H9 (cell line): ENCODE results near the gene IFI35. TPM values are rescaled to one million over a fixed set of nuclear protein-coding genes. Genes with fewer than 3 reads are reported as not detected.
A peak's percentile ranks its signal among the peaks of the same experiment; 100 is the strongest.

ENCODE experiments used
- DNase-seq: peaks from one replicate; pipeline ENCODE4 v3.0.0-alpha.2; 2017
- H2AFZ ChIP-seq: one replicate; pipeline ENCODE4 v1.6.1; 2013; ENCODE audit warnings: mild to moderate bottlenecking, low read length, control low read depth, moderate library complexity
- H2AK5ac ChIP-seq: 2 replicates; pipeline ENCODE4 v1.6.1; 2013; ENCODE audit warnings: low read length, control low read depth, mixed read lengths; ENCODE audit not compliant: insufficient read length
- H2BK120ac ChIP-seq: one replicate; pipeline ENCODE4 v1.6.1; 2013; ENCODE audit warnings: low read depth, mild to moderate bottlenecking, low read length, control low read depth, inconsistent platforms; ENCODE audit not compliant: poor library complexity, severe bottlenecking
- H2BK12ac ChIP-seq: 2 replicates; pipeline ENCODE4 v1.6.1; 2013; ENCODE audit warnings: low read length, control low read depth, mixed read lengths, low read depth; ENCODE audit not compliant: insufficient read length
- H2BK15ac ChIP-seq: 2 replicates; pipeline ENCODE4 v1.6.1; 2013; ENCODE audit warnings: low read depth, low read length, control low read depth
- H2BK20ac ChIP-seq: one replicate; pipeline ENCODE4 v1.6.1; 2013; ENCODE audit warnings: low read depth, mild to moderate bottlenecking, low read length, control low read depth, inconsistent platforms; ENCODE audit not compliant: poor library complexity, severe bottlenecking
- H2BK5ac ChIP-seq: 2 replicates; pipeline ENCODE4 v1.6.1; 2013; ENCODE audit warnings: low read length, control low read depth, mixed read lengths; ENCODE audit not compliant: insufficient read length
- H3K14ac ChIP-seq: 2 replicates; pipeline ENCODE4 v1.6.1; 2013; ENCODE audit warnings: low read length, control low read depth; ENCODE audit not compliant: insufficient read depth
- H3K18ac ChIP-seq: 2 replicates; pipeline ENCODE4 v1.6.1; 2013; ENCODE audit warnings: low read depth, mild to moderate bottlenecking, mixed read lengths, low read length, control low read depth; ENCODE audit not compliant: insufficient read length
- H3K23ac ChIP-seq: 2 replicates; pipeline ENCODE4 v1.6.1; 2013; ENCODE audit warnings: low read length, control low read depth, mixed read lengths, low read depth; ENCODE audit not compliant: insufficient read length
- H3K23me2 ChIP-seq: 2 replicates; pipeline ENCODE4 v1.6.1; 2013; ENCODE audit warnings: low read depth, mild to moderate bottlenecking, mixed read lengths, low read length, control low read depth; ENCODE audit not compliant: insufficient read length, poor library complexity, severe bottlenecking
- H3K27ac ChIP-seq: 2 replicates; pipeline ENCODE4 v1.5.1; 2013; ENCODE audit warnings: low read length, control low read depth, mixed read lengths, low read depth; ENCODE audit not compliant: insufficient read length
- H3K27me3 ChIP-seq: 2 replicates; pipeline ENCODE4 v1.6.1; 2013; ENCODE audit warnings: low read length, control low read depth, inconsistent platforms; ENCODE audit not compliant: insufficient read depth
- H3K4ac ChIP-seq: 2 replicates; pipeline ENCODE4 v1.6.1; 2013; ENCODE audit warnings: low read depth, mild to moderate bottlenecking, control low read depth, inconsistent platforms, low read length, moderate library complexity
- H3K4me1 ChIP-seq: 2 replicates; pipeline ENCODE4 v1.6.1; 2013; ENCODE audit warnings: low read length, control low read depth, inconsistent platforms; ENCODE audit not compliant: insufficient read depth
- H3K4me2 ChIP-seq: 2 replicates; pipeline ENCODE4 v1.6.1; 2013; ENCODE audit warnings: low read length, control low read depth, mixed read lengths; ENCODE audit not compliant: insufficient read length, insufficient read depth
- H3K56ac ChIP-seq: 2 replicates; pipeline ENCODE4 v1.6.1; 2013; ENCODE audit warnings: low read depth, mild to moderate bottlenecking, mixed read lengths, low read length, control low read depth; ENCODE audit not compliant: insufficient read length
- H3K79me1 ChIP-seq: 2 replicates; pipeline ENCODE4 v1.6.1; 2013; ENCODE audit warnings: low read depth, mild to moderate bottlenecking, moderate library complexity, low read length, control low read depth, inconsistent platforms; ENCODE audit not compliant: insufficient read depth, poor library complexity, severe bottlenecking
- H3K79me2 ChIP-seq: 2 replicates; pipeline ENCODE4 v1.6.1; 2013; ENCODE audit warnings: low read length, control low read depth, inconsistent platforms; ENCODE audit not compliant: insufficient read depth
- H3K9ac ChIP-seq: 2 replicates; pipeline ENCODE4 v1.6.1; 2013; ENCODE audit warnings: low read length, control low read depth, mixed read lengths; ENCODE audit not compliant: insufficient read length; ENCODE audit errors: extremely low read depth
- H3K9me3 ChIP-seq: one replicate; pipeline ENCODE4 v1.6.1; 2013; ENCODE audit warnings: low read depth, low read length, inconsistent platforms; ENCODE audit not compliant: control insufficient read depth
- H3T11ph ChIP-seq: one replicate; pipeline ENCODE4 v1.6.1; 2013; ENCODE audit warnings: mild to moderate bottlenecking, low read length, control low read depth, inconsistent platforms
- H4K20me1 ChIP-seq: one replicate; pipeline ENCODE4 v1.6.1; 2013; ENCODE audit not compliant: control insufficient read depth, insufficient read length, insufficient read depth
- H4K5ac ChIP-seq: 2 replicates; pipeline ENCODE4 v1.6.1; 2013; ENCODE audit warnings: low read depth, mild to moderate bottlenecking, mixed read lengths, low read length, control low read depth; ENCODE audit not compliant: insufficient read length
- H4K8ac ChIP-seq: replicated peaks from 2 replicates; pipeline ENCODE4 v1.6.1; 2013; ENCODE audit warnings: low read length, control low read depth, mixed read lengths, low read depth; ENCODE audit not compliant: insufficient read length
- H4K91ac ChIP-seq: 2 replicates; pipeline ENCODE4 v1.6.1; 2013; ENCODE audit warnings: low read depth, mild to moderate bottlenecking, moderate library complexity, mixed read lengths, low read length, control low read depth; ENCODE audit not compliant: insufficient read length
- H3K27ac Mint-ChIP-seq, 3 experiments: 2 replicates in 2 of 3; 3 replicates in 1 of 3; pipeline ENCODE4 v1.8.0; 2020 to 2021; ENCODE audit warnings: mixed read lengths in 3 of 3, mild to moderate bottlenecking in 1 of 3, moderate library complexity in 1 of 3
- H3K27me3 Mint-ChIP-seq: 2 replicates; pipeline ENCODE4 v1.8.0; 2021; ENCODE audit warnings: low read depth, mild to moderate bottlenecking, moderate library complexity, mixed read lengths
- H3K36me3 Mint-ChIP-seq, 3 experiments: 2 replicates in 2 of 3; 3 replicates in 1 of 3; pipeline ENCODE4 v1.8.0; 2020 to 2021; ENCODE audit warnings: low read depth in 3 of 3, mixed read lengths in 3 of 3; ENCODE audit not compliant: insufficient read depth in 1 of 3
- H3K4me1 Mint-ChIP-seq, 2 experiments: 2 replicates each; pipeline ENCODE4 v1.8.0; 2020; ENCODE audit warnings: mixed read lengths in 2 of 2
- H3K4me3 Mint-ChIP-seq, 2 experiments: 2 replicates in 1 of 2; 3 replicates in 1 of 2; pipeline ENCODE4 v1.8.0; 2020 to 2021; ENCODE audit warnings: mild to moderate bottlenecking in 2 of 2, mixed read lengths in 2 of 2, moderate library complexity in 1 of 2
- H3K9me3 Mint-ChIP-seq, 2 experiments: 2 replicates in 1 of 2; 3 replicates in 1 of 2; pipeline ENCODE4 v1.8.0; 2020; ENCODE audit warnings: mild to moderate bottlenecking in 2 of 2, mixed read lengths in 2 of 2, moderate library complexity in 1 of 2
- WGBS: extraction: QIAGEN DNeasy Blood & Tissue Kit; methylation state at CpG from one replicate; pipeline ENCODE4 v1.1.7; 2013; ENCODE audit warnings: missing lambda C conversion rate, low lambda C conversion rate, mixed read lengths; ENCODE audit not compliant: insufficient read length; ENCODE audit errors: extremely low coverage; 5-methylcytosine and 5-hydroxymethylcytosine counted together
- total RNA-seq: library from RNA; stranded (reverse); gene quantifications from 2 replicates; pipeline ENCODE4 v1.2.1, GENCODE V29; 2021
- TF ChIP-seq, protein P1 (sequence below): fragments of 200-600 bp; sonication (generic); conservative IDR thresholded peaks from 3 replicates; pipeline ENCODE4 v1.8.0; 2021; ENCODE audit warnings: antibody characterized with exemption, mild to moderate bottlenecking

The IFI35 gene
- total RNA-seq, 1 experiment from 2014 or later = 4.2 TPM

DNA sequence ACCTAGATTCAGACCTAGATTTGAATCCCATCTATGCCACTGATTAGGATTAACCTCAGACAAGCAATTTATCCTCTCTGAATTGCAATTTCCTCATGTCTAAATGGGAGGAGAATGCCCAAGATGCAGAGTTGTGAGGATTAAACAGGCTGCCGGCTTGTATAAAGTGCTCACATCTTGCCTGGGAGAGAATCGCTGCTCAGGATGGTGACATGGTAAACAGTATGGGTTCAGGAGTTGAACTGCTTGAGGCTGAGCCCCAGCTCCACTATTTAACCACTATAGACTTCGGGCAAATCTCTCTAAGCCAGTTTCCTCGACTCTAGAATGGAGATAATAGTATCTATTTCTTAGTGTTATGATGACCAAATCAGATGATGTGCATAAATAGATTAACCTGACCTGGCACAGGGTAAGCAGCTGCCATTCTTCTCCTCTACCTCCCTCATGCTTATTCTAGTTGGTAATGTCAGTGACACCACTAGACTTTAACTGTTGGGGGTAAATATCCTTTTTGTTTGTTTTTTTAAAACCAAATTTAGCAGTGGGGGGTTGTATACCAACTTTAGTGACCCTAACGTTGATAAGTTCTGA, 9.1 kb upstream of the IFI35 start:
- Mint-ChIP-seq H3K4me1 (peaks cover 20 to 25% of the 10 kb centered on the region in 2 experiments), H3K27ac (peak overlapping the region in 2 of 3 experiments; percentile 98 to 99; a peak in 4 of 7 replicates), H3K27me3 (no peaks in the 10 kb centered on the region), H3K9me3 (no peaks in the 10 kb centered on the region; a peak in 1 of 5 replicates), H3K36me3 (peaks cover 32 to 58% (median 52%) of the 10 kb centered on the region in 3 experiments), H3K4me3 (peak overlapping the region; percentile 97 to 98)
- WGBS = no CpG with 5 or more reads among the region's 5 CpGs
- H3K4me2 ChIP-seq = peak overlapping the region; percentile 53
- no peak overlapping the region for H4K5ac ChIP-seq
- no peaks in the 10 kb centered on the region for H3K4me1 ChIP-seq
- TF ChIP-seq, protein P1, sequence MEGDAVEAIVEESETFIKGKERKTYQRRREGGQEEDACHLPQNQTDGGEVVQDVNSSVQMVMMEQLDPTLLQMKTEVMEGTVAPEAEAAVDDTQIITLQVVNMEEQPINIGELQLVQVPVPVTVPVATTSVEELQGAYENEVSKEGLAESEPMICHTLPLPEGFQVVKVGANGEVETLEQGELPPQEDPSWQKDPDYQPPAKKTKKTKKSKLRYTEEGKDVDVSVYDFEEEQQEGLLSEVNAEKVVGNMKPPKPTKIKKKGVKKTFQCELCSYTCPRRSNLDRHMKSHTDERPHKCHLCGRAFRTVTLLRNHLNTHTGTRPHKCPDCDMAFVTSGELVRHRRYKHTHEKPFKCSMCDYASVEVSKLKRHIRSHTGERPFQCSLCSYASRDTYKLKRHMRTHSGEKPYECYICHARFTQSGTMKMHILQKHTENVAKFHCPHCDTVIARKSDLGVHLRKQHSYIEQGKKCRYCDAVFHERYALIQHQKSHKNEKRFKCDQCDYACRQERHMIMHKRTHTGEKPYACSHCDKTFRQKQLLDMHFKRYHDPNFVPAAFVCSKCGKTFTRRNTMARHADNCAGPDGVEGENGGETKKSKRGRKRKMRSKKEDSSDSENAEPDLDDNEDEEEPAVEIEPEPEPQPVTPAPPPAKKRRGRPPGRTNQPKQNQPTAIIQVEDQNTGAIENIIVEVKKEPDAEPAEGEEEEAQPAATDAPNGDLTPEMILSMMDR = no peak
- H3T11ph ChIP-seq = no peak overlapping the region
- H3K9me3 ChIP-seq = no peaks in the 10 kb centered on the region
- no peak overlapping the region for H2AK5ac ChIP-seq
- H3K79me2 ChIP-seq = peaks cover 15% of the 10 kb centered on the region; the same call in 1 of the 2 replicates
- H2BK12ac ChIP-seq = no peak overlapping the region
- no peaks in the 10 kb centered on the region for H4K20me1 ChIP-seq
- H3K23me2 ChIP-seq = peaks cover 10% of the 10 kb centered on the region
- H3K14ac ChIP-seq = no peak overlapping the region
- H2BK120ac ChIP-seq = no peak overlapping the region
- H3K4ac ChIP-seq = no peak overlapping the region
- no peak overlapping the region for H2BK20ac ChIP-seq
- no peak overlapping the region for H4K8ac ChIP-seq
- H4K91ac ChIP-seq = no peak overlapping the region
- no peak overlapping the region for H3K18ac ChIP-seq
- no peaks in the 10 kb centered on the region for H3K27me3 ChIP-seq
- no peak overlapping the region for H3K23ac ChIP-seq
- H2BK5ac ChIP-seq = no peak overlapping the region
- peaks cover 6% of the 10 kb centered on the region for H3K79me1 ChIP-seq
- H3K56ac ChIP-seq = no peak overlapping the region
- no peak overlapping the region for H2BK15ac ChIP-seq
- no peak for DNase-seq
- no peak overlapping the region for H3K27ac ChIP-seq
- H3K9ac ChIP-seq = peak overlapping the region; percentile 18
- no peak overlapping the region for H2AFZ ChIP-seq
